GM18498 (cell line): ENCODE data around the gene TTC7B.

Experiments
- ATAC-seq: cut with Tn5 transposase; IDR thresholded peaks from one replicate; pipeline ENCODE4 v1.9.1; 2021; ENCODE audit warnings: mild to moderate bottlenecking, moderate library complexity; ENCODE audit not compliant: unreplicated experiment

Gene TTC7B

DNA sequence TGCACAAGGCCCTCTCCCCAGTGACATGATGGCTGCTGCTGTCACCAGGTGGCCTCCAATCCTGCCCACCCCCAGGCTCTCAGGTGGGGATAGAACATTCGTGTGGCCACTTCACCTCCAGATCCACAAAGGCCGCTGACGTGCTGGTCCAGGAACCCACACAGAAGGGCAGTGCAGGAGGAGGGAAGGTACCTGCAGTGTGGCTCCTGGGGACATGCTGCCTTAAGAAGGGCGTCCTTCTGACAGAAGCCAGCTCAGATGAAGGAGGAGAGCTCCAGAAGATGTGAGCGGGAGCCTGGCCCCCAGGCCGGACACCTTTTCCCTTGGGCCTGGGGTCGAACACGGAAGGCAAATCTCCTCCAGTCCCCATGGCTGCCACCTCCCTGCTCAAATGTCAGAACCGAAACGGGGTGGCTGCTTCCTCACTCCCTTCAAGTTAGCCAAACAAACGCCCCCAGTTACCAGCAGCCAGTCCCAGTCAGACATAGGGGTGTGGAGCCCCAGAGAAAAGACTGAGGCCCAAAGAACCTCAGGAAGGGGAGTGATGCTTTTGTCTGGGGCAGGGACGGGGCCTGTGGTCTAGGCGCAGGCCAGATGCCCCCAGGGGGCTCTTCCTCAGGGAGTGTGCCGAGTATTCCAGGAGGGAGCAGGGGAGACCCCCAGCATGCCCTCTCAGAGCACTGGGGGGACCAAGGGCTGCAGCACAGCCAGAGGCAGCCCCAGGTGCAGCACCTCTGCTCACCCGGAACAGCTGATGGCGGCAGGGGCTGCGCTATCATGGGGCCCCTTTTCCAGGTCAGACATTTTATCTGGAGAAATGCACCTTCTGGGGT is 263.5 kb downstream of the TTC7B start:
- ATAC-seq, result no peak

GRCh38 chr14:90551733-90552464 is 264.3 kb downstream of the TTC7B start:
- ATAC-seq, result no peak

GRCh38 chr14:90551070-90551704 is 265.0 kb downstream of the TTC7B start:
- ATAC-seq, result no peak

DNA sequence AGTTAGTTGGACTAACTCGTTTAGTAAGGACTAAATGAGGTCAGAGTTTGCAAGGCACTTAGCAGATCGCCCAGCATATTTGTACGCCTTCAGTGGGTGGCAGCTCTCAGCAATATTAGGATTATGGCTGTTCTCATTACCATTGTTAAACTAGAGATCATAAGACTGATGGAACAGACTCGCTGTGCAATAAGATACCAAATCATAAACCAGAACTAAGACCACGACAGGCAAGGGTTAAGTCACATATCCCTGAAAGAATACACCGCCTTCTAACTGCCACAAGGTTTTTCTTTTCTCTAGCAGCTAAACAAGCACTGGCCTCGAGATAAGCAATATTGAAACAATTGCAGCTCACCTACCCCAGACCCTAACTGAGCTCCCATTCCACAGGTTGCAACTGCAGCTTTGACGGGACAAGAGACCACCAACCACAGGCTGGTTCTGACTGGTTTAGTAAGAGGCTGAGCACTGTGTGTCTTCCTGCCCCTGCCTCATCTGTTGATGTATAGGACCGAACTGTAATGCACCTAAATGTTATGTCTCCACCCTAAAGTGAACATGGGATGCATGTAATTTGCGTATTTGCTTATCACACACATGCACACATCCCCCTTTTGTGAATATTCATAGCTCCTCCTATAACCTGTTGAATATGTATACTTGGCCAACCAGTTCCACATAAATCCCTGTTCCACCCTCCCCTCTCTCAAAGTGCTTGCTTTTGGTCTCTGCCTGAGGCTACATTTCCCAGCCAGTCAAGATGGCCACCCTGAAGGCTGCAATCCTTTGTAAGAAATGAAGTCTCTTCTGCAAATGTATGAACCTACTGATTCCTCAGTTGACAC is 266.2 kb downstream of the TTC7B start:
- ATAC-seq, result no peak

- ATAC-seq, result no peak
Measured at GRCh38 chr14:90548455-90548854, 267.8 kb downstream of the TTC7B start.

GRCh38 chr14:90547968-90548367 is 268.3 kb downstream of the TTC7B start:
- no peak for ATAC-seq

DNA sequence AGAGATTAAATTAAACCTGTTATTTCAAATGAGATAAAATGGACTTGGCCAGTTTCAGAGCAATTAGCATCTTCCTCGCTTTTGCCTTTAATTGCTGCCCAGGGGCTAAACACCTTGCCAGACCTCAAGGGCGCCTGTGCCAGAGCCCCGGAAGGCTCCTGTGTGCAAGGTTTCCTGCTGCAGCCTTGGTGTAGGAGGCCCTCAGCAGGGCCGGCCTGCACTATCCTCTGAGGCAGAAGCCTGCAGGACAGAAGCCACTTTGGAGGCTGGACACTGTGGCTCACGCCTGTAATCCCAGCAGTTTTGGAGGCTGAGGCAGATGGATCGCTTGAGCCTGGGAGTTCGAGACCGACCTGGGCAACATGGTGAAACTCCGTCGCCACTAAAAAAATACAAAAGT is 269.0 kb downstream of the TTC7B start:
- ATAC-seq, result no peak

- ATAC-seq, result no peak
Measured at GRCh38 chr14:90546767-90547166, 269.5 kb downstream of the TTC7B start.

DNA sequence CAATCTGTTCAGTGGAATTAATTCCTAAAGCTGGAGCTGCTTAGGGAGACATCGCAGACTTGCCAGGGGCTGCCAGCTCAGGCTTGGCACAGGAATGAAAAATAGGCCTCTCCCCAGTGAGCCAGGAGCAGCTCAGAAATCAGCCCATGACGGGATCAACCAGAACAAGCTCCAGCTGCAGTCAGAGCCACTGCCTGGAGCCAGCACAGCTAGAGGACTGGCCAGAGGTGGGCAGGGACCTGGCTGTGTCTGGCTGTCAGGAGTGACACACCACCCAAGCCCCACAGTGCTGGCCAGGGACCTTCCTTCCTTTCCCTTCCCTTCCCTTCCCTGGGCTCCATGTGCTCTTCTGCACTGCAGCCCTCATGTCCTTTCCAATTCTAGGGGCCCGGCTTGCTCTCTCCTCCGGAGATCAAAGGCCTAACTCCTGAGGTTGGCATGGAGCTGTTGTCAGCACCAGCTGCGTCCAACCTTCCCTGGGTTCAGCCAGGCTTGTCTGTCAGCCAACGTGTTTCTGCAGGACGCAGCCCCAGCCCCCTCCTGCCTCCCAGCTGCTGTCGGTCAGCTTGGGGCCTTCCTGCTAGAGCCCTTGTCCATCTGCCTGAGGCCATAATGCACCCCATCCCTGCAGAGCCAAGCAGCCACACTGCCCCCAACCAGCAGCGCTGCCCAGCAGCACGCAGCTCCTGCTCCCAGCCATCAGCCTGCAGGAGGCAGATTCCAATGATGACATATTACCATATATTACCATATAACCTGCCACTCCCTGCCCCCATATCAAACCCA is 270.1 kb downstream of the TTC7B start:
- no peak for ATAC-seq

DNA sequence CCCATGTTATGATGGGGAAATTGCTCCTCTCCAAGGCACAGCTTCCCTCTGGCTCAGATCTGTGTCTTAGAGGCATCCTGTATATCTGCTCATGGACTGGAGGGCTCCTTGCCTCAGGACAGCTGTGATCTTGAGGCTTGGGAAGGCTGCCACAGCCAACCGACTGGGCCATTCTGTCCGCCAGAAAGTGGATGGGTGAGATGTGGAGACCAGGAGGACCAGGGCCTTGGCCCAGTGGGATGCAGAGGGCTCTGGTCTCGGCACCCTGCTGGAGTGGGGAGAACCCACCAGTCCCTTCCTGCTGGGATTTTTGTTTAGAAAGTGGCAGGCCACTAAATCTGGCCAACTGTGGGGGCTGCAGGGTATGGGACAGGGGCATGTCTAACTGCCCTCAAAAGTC is 270.8 kb downstream of the TTC7B start:
- ATAC-seq, result no peak

- no peak for ATAC-seq
Measured at GRCh38 chr14:90544971-90545370, 271.3 kb downstream of the TTC7B start.

GRCh38 chr14:90544566-90544965 is 271.7 kb downstream of the TTC7B start:
- no peak for ATAC-seq

- ATAC-seq, result no peak
Measured at GRCh38 chr14:90543876-90544275, 272.4 kb downstream of the TTC7B start.

DNA sequence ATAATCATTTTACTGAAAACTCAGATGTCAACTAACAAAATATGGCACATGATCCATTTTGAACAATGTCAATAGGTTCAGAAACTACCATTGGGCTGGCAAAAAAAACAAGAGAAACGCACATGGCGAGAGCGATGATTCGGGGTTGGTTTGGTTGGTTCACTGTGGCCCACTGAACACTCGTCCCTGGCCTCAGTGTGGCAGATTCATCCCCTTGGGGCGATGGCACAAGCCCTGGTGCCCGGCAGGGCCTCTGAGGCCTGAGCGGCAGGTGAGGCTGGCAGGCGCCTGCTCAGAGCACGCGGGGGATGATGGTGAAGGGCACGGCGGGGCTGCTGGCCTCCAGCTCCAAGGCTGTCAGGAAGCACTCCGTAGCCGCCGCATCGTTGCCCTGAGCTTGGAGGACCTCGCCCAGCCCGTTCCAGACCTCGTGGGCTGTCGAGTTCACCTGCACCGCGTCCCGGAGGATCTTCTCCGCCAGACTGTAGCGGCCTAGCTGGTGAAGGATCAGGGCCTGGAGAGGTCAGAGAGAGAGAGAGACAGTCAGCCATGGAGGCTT is 275.1 kb downstream of the TTC7B start:
- no peak for ATAC-seq

DNA sequence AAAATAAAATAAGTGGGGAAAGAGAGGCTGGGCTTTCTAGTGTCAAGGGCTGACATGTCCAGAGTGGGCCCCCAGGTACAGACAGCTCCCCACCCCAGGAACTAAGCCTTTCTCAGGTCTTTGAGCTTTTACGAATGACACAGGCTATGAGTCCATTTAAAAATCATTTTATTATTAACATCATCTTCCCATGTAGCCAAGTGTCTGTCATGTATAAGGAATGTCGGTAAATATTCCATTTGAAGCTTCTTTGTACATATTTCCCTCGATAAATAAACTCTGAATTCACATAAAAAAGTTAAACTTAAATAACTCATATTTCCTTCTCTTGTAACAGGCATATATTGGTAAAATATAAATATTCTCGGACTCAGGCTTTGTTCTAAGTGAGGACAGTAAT is 275.8 kb downstream of the TTC7B start:
- ATAC-seq, result no peak

- ATAC-seq, result no peak
Measured at GRCh38 chr14:90539996-90540395, 276.2 kb downstream of the TTC7B start.

- ATAC-seq, result no peak
Measured at GRCh38 chr14:90539496-90539775, 276.8 kb downstream of the TTC7B start.

GRCh38 chr14:90538716-90539495 is 277.3 kb downstream of the TTC7B start:
- ATAC-seq, result no peak

DNA sequence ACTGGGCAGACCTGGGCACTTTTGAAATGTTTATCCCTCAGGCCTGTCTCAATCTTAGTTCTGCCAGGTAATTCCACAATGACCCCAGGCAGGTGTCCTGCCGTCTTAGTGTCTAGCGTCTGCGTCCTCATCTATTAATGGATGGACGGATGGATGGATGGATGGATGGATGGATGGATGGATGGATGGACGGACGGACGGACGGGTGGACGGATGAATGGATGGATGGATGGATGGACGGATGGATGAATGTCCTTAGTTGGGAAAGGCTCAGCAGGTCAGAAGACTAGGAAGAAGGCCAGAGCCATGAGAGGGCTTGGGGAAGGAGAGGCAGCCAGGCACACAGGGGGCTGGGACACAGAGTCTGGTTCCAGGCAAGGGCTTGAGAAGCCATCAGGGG is 278.1 kb downstream of the TTC7B start:
- no peak for ATAC-seq
